ENCODE data around the gene MRAP2. TPM values are rescaled to one million over a fixed set of nuclear protein-coding genes. Genes with fewer than 3 reads are reported as not detected.
"Not testable (repeated sequence)": the region's sequence is repeated elsewhere in the genome, so short reads cannot be mapped to it uniquely, and the experiment has no call there.

MRAP2 gene
- total RNA-seq, 1 experiment from 2014 or later, result 0.18 TPM

DNA sequence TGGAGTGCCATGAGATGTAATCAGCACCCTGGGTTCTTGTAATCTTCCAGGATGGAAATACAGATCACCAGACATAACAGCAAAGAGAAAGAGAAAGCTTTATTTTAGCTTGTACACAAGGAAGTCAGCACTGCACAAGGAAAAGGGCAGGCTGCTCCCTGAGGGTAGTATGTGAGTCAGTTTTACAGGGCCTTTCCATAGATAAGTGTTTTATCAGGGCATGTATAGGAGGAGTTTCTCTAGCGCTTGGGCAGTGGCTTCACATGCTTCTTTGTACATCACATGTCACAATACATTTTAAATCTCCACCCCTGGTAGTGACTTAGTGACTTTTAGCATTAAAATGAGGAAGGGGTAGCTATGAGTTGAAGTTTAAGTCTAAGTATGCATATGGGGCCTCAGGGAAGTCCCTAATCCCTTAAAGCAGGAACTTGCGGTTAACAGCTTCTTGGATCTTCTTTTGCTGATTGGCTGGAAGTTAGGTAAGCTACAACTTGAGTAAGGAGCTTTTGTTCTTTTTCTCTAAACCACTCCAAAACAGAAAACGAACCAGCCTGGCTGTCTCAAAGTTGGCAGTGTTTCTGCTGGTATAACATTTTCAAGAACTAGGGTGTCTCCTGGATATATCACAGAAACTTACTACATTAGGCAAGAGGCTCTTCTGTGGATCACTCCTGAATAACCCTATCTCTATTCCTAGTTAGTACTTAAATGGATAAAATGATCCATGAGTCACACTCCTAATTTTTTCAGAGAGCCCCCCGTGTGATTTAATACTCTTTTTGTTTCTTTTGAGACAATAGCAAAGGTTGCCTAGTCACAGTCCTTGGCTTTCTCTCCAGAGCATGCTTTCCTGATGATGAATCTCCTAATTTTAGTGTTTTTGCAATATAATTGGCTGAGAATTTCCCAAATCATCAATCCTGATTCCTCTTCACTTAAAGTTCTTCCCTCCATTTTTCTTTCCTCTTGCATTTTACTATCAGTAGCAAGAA, 60.2 kb downstream of the MRAP2 start:
- peak; percentile 24 for DNase-seq (ENCODE audit: low read depth, low spot score)
- in situ Hi-C loops (cut with HindIII; ENCODE audit: low pct_unique_long_range_greater_than_20kb, low sequenced_read_pairs), result no loop called here

DNA sequence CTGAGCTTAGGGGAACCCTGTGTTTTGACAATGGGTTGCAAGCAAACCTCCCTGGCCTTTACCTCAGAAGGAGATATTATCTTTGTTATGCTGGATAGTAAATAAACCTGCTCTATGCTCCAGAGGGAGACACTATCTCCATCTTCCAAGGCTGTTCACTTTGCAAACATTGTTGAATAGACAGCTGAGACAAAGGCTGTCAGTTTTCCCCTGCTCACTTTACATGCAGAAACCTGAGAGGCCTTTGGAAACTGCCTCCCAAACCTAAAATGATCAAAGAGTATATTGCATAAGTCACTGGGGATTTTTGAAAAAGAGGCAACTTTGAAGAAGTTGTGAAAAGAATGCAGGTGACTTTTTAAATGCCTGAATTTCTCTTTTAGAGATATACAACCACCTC, 61.6 kb downstream of the MRAP2 start:
- DNase-seq (ENCODE audit: low read depth, low spot score), result no peak
- in situ Hi-C loops (cut with HindIII; ENCODE audit: low pct_unique_long_range_greater_than_20kb, low sequenced_read_pairs), result no loop called here

DNA sequence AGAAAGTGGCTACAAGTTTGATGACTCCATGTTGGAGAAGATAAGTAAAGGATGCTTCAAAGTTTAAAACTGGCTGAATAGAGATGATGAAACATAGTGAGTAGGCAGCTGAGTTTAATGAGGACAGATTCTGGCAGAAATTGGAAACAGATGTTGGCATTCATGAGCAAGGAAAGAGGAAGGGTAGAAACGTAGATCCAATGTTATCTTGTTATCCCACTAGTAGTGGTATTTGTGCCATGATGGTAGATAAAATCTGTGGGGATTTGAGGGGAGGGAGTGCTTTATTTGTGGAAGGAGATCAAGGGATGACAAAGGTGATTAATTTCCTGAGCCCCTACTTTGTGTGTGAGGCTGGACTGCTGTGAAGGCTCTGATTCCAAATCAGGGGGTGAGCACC, 69.5 kb downstream of the MRAP2 start:
- no peak for DNase-seq (ENCODE audit: low read depth, low spot score)
- in situ Hi-C loops (cut with HindIII; ENCODE audit: low pct_unique_long_range_greater_than_20kb, low sequenced_read_pairs), result no loop called here

DNA sequence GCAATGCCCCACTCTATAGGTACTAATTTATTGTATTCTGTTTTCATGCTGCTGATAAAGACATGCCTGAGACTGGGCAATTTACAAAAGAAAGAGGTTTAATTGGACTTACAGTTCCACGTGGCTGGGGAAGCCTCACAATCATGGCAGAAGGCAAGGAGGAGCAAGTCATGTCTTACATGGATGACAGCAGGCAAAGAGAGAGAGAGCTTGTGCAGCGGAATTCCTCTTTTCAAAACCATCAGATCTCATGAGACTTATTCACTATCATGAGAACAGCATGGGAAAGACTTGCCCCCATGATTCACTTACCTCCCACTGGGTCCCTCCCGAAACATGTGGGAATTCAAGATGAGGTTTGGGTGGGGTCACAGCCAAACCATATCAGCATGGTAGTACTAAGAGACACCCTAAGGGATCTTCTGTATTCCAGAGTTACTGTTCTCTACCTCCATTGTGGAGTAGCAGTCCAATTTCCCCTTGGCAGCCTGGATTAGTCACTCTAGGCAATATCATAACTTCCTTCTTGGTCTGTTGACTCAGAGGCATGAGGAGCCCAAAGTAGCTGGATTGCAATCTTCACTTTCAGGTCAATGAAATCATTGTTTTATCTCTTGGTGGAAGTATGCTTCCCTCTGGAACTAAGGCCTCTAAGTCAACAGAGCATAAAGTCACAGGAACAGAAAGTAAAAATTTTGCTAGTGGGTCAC, 71.8 kb downstream of the MRAP2 start:
- in situ Hi-C loops (cut with HindIII; ENCODE audit: low pct_unique_long_range_greater_than_20kb, low sequenced_read_pairs), result not testable (repeated sequence)
- DNase-seq (ENCODE audit: low read depth, low spot score), result peak; percentile 59

DNA sequence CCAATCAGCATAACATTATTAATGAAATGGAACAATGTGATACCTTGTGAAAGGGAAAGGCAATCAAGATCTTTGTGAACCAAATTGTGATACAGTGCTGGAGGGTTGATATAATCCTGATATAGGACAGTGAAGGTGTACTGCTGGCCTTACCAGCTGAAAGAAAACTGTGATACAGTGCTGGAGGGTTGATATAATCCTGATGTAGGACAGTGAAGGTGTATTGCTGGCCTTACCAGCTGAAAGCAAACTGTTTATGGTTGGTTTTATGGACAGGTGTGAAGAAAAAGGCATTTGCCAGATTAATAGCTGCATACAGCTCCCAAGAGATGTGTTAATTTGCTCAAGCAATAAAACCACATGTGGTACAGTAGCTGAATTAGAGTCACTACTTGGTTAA, 73.9 kb downstream of the MRAP2 start:
- in situ Hi-C loops (cut with HindIII; ENCODE audit: low pct_unique_long_range_greater_than_20kb, low sequenced_read_pairs), result no loop called here
- no peak for DNase-seq (ENCODE audit: low read depth, low spot score)

DNA sequence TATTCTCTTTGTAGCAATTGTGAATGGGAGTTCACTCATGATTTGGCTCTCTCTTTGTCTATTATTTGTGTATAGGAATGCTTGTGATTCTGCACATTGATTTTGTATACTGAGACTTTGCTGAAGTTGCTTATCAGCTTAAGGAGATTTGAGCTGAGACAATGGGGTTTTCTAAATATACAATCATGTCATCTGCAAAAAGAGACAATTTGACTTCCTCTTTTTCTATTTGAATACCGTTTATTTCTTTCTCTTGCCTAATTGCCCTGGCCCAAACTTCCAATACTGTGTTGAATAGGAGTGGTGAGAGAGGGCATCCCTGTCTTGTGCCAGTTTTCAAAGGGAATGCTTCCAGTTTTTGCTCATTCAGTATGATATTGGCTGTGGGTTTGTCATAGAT, 77.8 kb downstream of the MRAP2 start:
- in situ Hi-C loops (cut with HindIII; ENCODE audit: low pct_unique_long_range_greater_than_20kb, low sequenced_read_pairs); DNase-seq (ENCODE audit: low read depth, low spot score): not testable (repeated sequence)

DNA sequence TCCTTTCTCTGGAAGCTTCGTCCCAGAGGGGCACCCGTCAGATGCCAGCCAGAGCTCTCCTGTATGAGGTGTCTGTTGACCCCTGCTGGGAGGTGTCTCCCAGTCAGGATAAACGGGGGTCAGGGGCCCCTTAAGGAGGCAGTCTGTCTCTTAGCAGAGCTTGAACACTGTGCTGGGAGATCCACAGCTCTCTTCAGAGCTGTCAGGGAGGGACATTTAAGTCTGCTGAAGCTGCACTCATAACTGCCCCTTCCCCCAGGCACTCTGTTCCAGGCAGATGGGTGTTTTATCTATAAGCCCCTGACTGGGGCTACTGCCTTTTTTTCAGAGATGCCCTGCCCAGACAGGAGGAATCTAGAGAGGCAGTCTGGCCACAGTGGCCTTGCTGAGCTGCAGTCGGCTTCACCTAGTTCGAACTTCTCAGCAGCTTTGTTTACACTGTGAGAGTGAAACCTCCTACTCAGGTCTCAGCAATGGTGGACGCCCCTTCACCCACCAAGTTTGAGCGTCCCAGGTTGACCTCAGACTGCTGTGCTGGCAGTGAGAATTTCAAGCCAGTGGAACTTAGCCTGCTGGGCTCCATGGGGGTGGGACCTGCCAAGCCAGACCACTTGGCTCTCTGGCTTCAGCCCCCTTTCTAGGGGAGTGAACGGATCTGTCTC, 81.5 kb downstream of the MRAP2 start:
- DNase-seq (ENCODE audit: low read depth, low spot score); in situ Hi-C loops (cut with HindIII; ENCODE audit: low pct_unique_long_range_greater_than_20kb, low sequenced_read_pairs): not testable (repeated sequence)

DNA sequence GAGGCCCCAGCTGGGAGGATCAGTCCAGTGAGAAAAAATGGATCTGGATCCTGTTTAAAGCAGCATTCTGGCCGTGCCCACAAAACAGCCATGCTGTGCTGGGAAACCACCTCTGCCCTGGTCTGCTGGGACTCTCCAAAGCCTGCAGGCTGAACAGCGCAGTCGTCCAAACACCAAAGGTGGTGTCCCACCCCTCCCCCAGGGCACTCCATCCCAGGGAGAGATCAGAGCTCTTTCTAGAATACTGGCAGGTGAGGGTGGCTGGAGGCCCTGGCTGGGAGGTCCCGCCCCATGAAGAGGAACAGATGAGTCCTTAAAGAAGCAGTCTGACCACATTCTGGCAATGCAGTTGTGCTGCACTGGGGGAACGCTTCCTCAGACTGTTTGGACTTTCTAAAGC, 84.6 kb downstream of the MRAP2 start:
- no peak for DNase-seq (ENCODE audit: low read depth, low spot score)
- in situ Hi-C loops (cut with HindIII; ENCODE audit: low pct_unique_long_range_greater_than_20kb, low sequenced_read_pairs), result no loop called here

DNA sequence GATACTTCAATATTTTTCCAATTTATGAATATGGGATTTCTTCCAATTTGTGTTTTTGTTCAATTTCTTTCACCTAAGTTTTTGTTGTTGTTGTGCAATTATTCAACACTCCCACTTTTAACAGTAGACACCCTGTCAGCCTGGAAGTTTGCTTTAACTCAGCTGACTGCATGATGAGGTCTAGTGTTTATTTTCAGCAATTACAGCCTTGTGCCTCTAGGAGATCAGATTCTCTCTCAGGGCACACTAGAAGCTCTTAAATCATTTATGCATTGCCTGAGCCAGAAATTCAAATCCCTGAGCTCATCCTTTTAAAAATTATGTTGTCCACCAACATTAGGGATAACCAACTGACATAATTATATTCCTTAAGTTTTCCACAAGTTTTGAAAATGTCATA, 85.7 kb downstream of the MRAP2 start:
- in situ Hi-C loops (cut with HindIII; ENCODE audit: low pct_unique_long_range_greater_than_20kb, low sequenced_read_pairs), result no loop called here

DNA sequence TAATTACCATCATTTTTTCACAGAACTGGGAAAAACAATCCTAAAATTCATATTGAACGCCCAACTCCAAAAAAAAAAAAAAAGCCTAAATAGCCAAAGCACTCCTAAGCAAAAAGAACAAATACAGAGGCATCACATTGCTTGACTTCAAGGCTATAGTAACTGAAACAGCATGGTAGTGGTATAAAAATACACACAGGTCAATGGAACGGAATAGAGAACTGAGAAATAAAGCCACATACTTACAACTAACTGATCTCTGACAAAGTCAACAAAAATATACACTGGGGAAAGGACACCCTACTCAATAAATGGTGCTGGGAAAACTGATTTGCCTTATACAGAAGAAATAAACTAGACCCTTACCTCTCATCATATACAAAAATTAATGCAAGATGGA, 89.6 kb downstream of the MRAP2 start:
- no peak for DNase-seq (ENCODE audit: low read depth, low spot score)
- in situ Hi-C loops (cut with HindIII; ENCODE audit: low pct_unique_long_range_greater_than_20kb, low sequenced_read_pairs), result no loop called here

More for the DNA sequence above, 85.7 kb downstream of the MRAP2 start:
- peak; percentile 70 for DNase-seq (ENCODE audit: low read depth, low spot score)

DNA sequence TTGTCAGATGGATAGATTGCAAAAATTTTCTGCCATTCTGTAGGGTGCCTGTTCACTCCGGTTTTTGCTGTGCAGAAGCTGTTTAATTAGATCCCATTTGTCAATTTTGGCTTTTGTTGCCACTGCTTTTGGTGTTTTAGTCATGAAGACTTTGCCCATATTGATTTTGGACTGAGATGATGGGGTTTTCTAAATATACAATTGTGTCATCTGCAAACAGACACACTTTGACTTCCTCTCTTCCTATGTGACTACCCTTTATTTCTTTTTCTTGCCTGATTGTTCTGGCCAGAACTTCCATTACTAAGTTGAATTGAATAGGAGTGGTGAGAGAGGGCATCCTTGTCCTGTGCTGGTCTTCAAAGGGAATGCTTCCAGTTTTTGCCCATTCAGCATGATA, 96.0 kb downstream of the MRAP2 start:
- in situ Hi-C loops (cut with HindIII; ENCODE audit: low pct_unique_long_range_greater_than_20kb, low sequenced_read_pairs); DNase-seq (ENCODE audit: low read depth, low spot score): not testable (repeated sequence)

DNA sequence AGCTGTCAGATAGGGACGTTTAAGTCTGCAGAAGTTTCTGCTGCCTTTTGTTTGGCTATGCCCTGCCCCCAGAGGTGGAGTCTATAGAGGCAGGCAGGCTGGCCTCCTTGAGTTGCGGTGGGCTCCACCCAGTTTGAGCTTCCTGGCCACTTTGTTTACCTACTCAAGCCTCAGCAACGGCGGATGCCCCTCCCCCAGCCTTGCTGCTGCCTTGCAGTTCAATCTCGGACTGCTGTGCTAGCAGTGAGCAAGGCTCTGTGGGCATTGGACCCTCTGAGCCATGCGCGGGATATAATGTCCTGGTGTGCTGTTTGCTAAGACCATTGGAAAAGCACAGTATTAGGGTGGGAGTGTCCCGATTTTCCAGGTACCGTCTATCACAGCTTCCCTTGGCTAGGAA, 99.8 kb downstream of the MRAP2 start:
- in situ Hi-C loops (cut with HindIII; ENCODE audit: low pct_unique_long_range_greater_than_20kb, low sequenced_read_pairs), result not testable (repeated sequence)

DNA sequence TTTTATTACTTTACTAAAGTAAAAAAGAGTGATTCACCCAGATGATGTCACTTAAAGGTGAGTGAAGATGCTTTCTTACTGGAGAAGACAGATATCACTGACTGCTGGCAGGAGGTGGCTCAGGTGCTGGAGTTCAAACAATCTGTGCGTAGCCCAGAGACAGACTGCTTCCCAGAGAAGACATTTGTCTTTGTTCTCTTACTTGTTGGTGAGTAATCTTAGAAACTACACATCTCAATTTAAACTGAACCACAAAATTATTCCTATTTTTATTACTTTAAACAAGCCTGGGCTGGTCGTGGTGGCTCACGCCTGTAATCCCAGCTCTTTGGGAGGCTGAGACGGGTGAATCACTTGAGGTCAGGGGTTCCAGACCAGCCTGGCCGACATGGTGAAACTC, 101.7 kb downstream of the MRAP2 start:
- DNase-seq (ENCODE audit: low read depth, low spot score), result no peak
- in situ Hi-C loops (cut with HindIII; ENCODE audit: low pct_unique_long_range_greater_than_20kb, low sequenced_read_pairs), result no loop called here

More for the DNA sequence above, 99.8 kb downstream of the MRAP2 start:
- not testable (repeated sequence) for DNase-seq (ENCODE audit: low read depth, low spot score)

DNA sequence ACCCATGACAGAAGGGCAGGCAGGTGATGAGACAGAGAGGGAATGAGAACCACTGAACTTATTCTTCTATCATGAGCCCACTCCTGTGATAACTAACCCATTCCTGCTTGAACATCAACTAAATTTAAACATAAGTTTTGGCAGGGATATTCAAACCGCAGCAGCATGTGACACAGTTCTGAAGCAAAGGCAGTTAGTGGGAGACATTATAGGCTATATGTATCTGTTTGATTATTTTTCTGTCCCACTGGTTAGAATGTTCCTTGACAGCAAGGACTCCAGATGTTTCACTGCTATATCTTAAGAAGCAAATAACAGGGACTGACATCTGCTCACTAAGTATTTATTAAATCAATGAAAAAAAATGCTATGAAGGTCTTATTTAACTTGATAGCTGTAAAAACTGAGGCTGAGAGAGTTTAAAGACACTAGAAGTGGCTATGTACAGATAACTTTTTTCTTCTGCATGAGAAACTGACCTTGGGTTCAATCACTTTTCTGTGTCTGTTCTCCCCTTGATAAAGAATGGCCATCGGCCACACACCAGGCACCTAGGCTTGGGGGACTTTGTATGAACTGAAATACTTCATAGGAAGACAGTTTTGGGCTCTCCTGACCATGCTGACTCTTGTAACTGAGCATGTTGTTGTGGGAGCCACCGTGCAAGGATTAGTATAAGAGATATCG, 102.9 kb downstream of the MRAP2 start:
- in situ Hi-C loops (cut with HindIII; ENCODE audit: low pct_unique_long_range_greater_than_20kb, low sequenced_read_pairs), result no loop called here

DNA sequence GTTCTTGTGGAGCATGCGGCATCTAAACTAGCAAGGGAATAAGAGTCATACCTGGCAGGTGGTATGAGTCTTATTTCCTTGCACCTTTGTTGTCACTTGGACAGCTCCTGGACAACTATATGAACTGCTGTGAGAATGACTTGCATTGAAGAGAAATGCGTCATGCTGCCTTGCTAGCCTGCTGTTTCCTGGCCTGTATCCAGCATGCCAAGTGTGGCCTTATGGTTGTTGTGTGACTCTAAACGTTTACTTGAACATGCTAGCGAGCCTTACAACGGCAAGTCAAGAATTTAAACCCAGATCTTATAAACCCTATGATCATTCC, 103.4 kb downstream of the MRAP2 start:
- no peak for DNase-seq (ENCODE audit: low read depth, low spot score)
- in situ Hi-C loops (cut with HindIII; ENCODE audit: low pct_unique_long_range_greater_than_20kb, low sequenced_read_pairs), result no loop called here

More for the DNA sequence above, 102.9 kb downstream of the MRAP2 start:
- DNase-seq (ENCODE audit: low read depth, low spot score), result no peak

DNA sequence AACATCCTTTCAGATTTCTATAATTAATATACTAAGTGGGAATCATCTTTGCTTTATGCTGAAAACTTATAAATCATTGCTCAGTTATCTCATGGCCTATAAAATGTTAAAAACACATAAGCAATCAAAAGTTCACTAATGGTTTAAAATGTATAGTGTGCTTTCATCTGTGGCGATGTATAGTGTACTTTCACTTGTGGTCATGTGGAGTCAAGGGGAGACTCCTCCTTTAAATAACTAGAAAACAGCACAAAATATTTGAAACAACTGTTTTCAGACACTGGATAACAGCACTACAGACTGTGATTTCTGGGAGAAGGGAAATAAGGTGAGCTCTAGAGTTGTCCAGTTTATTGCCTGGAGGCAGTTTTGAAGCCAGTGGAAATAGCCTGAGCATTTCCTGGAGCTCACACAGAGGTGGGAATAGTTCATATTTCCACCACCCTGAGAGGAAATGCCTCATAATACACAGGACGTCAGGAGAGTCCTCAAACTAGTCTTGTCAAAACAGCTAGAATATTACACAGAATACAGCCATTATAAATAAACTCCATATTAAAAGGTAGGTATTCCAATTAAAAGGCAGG, 104.5 kb downstream of the MRAP2 start:
- DNase-seq (ENCODE audit: low read depth, low spot score), result no peak

DNA sequence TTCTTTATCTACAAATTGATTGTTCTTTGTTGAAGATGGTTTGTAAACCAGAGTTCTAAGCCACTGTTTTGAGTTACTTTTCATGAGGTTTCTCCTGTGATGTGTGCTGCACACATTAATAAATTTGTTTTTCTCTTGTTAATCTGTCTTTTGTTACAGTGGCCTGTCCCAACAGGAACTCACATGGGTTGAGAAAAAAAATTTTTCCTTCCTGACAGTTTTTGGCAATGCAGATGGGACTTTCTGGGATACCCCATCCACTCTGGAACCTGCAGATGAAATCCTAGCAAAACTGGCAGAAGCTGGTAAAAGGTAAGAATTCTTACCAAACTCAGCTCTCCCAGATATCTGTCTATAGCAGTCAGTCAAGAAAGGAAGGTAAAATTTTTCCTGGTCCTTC, 105.7 kb downstream of the MRAP2 start:
- in situ Hi-C loops (cut with HindIII; ENCODE audit: low pct_unique_long_range_greater_than_20kb, low sequenced_read_pairs), result no loop called here

More for the DNA sequence above, 104.5 kb downstream of the MRAP2 start:
- in situ Hi-C loops (cut with HindIII; ENCODE audit: low pct_unique_long_range_greater_than_20kb, low sequenced_read_pairs), result no loop called here

More for the DNA sequence above, 105.7 kb downstream of the MRAP2 start:
- no peak for DNase-seq (ENCODE audit: low read depth, low spot score)
